LNCAP (cell line): ENCODE results near the gene CYP4F22.

ENCODE experiments used
- TF ChIP-seq, protein P1 (sequence below): fragments of 450-650 bp; IDR thresholded peaks from 2 replicates; pipeline ENCODE4 v1.5.1; 2017; ENCODE audit warnings: mild to moderate bottlenecking

CYP4F22 gene

DNA sequence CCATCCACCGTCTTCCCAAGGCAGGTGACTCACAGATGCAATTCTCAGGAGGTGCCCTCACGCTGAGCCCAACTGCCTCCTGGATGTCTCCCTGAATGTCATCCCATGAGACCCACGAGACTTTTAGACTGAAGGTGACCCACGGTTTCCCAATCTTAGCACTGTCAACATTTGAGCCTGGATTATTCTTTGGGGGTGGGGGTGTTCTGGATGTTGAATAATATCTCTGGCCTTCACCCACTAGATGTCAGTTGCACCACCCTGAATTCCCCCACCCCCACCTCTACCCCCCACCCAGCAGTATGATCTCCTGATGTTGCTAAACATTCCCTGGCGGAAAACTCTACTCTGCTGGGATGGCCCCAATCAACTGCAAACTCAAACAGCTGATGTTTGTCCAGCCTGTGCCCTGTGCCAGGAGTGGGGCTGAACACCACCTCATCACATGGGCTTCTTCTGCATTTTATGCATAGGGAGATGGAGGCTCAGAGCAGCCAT lies 2.2 kb upstream of the CYP4F22 start:
- TF ChIP-seq, protein P1, sequence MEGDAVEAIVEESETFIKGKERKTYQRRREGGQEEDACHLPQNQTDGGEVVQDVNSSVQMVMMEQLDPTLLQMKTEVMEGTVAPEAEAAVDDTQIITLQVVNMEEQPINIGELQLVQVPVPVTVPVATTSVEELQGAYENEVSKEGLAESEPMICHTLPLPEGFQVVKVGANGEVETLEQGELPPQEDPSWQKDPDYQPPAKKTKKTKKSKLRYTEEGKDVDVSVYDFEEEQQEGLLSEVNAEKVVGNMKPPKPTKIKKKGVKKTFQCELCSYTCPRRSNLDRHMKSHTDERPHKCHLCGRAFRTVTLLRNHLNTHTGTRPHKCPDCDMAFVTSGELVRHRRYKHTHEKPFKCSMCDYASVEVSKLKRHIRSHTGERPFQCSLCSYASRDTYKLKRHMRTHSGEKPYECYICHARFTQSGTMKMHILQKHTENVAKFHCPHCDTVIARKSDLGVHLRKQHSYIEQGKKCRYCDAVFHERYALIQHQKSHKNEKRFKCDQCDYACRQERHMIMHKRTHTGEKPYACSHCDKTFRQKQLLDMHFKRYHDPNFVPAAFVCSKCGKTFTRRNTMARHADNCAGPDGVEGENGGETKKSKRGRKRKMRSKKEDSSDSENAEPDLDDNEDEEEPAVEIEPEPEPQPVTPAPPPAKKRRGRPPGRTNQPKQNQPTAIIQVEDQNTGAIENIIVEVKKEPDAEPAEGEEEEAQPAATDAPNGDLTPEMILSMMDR: no peak

DNA sequence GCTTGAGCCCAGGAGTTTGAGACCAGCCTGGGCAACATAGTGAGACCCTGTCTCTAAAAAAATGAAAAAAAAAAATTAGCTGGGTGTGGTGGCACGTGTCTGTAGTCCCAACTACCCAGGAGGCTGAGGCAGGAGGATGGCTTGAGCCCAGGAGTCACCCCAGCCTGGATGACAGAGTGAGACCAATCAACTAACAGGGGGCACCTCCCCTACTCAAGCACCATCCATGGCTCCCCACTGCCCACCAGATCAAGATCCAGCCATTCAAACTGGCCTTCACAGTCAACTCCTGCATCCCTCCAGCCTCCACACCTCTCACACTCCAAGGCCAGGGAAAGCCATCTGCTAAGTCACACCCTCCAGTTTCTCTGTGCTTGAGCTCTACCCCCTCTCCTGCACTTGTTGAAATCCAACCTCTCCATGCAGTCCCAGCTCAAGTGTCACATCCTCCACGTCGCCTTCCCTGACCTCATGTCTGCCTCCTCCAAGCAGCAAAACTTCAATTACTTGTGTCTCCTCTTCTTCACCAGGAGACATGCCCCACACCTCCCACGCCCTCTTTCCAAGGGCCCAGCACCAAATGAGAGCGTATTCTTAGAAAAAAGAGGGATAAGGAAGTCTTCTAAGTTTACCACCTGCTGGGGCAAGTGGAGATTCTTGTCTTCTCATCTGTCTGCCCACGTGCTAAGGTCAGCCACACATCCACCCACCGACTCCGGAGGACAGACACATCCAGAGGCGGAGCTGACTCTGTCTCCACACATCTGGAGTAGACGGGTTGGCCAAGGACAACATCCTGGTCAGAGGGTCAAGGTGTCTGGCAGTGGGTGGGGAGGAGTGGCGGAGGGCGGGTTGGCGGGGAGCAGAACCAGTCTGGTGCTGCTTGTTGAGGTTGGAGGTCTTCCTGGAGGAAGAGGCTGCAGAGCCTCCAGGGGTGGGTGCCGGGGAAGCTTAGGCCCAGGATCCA lies 974 bp upstream of the CYP4F22 start:
- TF ChIP-seq, protein P1: no peak

GRCh38 chr19:15511671-15512424 lies 3.5 kb downstream of the CYP4F22 start:
- TF ChIP-seq, protein P1: no peak

DNA sequence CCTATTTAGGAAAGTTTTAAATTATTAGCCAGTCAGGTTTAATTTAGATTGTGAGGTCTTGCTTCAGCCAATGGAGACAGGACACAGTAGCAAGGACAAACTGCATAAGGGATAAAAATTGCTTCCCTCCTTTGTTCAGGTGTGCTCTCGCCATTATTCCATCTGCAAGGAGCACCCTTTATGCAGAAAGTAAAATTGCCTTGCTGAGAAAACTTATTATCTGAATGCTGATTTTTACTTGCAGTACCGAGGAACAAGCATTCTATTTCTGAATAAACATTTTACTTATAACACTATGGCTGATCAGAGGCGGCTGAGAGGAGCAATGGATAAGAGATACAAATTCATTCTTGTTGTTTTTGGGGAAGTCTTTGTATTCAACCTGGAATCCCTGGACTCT lies 8.0 kb downstream of the CYP4F22 start:
- TF ChIP-seq, protein P1: no peak

DNA sequence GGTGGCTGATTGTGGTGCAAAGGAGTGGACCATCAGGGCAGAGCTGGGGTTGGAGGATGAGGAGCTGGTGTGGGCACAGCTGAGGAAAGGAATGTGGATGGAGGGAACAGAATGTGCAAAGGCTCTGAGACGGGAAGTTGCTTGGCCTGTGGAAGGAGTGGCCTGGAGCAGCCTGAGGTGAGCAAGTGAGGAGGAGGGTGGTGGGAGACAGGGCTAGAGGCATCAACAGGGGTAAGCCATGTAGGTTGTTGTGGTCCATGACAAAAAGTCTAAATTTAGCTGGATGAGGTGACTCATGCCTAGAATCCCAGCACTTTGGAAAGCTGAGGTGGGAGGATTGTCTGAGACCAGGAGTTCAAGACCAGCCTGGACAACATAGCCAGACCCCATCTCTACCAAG lies 9.5 kb downstream of the CYP4F22 start:
- TF ChIP-seq, protein P1: no peak

DNA sequence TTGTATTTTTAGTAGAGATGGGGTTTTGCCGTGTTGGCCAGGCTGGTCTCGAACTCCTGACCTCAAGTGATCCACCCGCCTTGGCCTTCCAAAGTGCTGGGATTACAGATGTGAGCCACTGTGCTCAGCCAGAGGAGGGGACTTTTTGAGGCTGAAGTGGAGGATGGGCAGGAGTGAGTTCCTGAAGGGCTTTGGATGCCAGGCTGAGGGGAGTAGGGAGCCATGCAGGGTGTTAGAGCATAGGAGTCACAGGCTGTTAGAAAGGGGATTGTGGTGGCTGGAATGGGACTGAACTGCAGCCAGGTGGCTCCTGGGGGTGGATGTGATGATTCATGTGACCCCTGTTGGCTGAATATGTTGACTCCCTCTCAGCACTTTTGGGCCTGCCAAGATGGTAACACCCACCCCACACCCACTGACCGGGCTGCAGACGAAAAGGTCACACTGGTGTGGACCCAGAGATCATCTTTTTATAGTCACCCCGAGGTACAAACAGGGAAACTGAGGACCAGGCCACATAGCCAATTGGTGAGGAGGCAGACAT lies 11.2 kb downstream of the CYP4F22 start:
- TF ChIP-seq, protein P1: no peak

DNA sequence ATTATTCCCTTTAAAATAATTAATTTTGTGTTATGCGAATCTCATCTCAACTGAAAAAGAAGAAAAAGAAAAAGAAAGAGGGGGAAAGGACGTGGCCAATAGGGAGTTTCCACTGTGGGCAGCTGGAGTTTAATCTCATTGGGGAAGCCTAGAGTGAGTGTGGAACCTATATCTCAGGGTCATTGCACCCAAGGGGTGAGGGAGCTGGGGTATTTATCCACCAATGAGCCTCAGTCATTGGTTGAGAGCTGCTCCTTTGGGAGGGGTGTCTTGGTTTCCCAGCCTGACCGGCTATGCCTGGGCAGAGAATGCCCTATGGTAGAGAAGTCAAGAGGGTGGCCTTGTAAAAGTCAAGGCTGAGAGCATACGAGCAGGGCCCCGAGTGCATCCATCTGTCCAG lies 16.5 kb downstream of the CYP4F22 start:
- TF ChIP-seq, protein P1: no peak
